ENCODE measurements around the gene HLA-DQA2.
A peak's percentile ranks its signal among the peaks of the same experiment; 100 is the strongest.

HLA-DQA2 gene

DNA sequence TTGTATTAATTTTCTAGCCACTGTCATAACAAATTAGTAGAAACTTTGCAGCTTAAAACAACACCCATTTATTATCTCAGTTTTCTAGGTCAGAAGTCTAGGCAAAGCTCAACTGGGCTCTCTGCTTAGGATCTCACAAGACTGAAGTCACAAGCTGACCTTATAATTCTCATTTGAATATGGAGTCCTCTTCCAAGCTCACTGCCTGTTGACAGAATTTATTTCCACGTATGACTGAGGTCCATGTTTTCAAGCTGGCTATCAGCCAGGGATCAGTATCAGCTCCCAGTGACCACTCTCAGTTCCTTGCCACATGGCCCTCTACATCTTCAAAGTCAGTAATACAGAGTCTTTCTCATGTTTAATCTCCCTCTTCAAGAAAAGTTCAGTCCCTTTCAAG, 33.9 kb downstream of the HLA-DQA2 start:
- CTCF ChIA-PET, result no interaction called here
- Histone ChIP-seq H3K4me1 (ENCODE audit: control insufficient read depth, insufficient read depth, low read length) (no peaks in the 10 kb centered on the region), H3K27ac (ENCODE audit: extremely low read depth, low read depth, low read length) (no peak overlapping the region)

DNA sequence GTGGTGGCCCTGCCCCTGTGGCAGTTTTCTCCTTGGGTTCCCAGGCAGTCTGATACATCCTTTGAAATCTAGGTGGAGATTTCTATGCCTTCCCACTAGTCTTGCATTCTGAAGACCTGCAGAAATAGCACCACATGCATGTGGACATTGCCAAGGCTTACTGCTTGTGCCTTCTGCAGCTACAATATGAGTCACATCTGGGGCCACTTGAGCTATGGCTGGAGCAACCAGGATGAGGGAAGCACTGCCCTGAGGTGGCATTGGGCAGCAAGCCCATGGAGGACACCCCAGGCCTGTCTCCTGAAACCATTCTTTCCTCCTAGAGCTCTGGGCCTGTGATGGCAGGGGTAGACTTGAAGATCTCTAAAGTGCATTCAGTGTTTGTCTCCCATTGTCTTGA, 37.8 kb downstream of the HLA-DQA2 start:
- TF ChIP-seq GFI1B (tag by site-specific recombination; IDR thresholded peaks at IDR 0.05) (no peak), ZNF585B (tag by site-specific recombination; IDR thresholded peaks at IDR 0.05) (peak; percentile 81), OVOL3 (tag by site-specific recombination; IDR thresholded peaks at IDR 0.05) (no peak), ZNF501 (tag by site-specific recombination; IDR thresholded peaks at IDR 0.05) (no peak)
- POLR2A ChIA-PET, result no interaction called here
- Histone ChIP-seq H3K4me1 (ENCODE audit: control insufficient read depth, insufficient read depth, low read length) (no peaks in the 10 kb centered on the region), H3K9me3 (ENCODE audit: control insufficient read depth, insufficient read depth, low read depth, low read length) (no peaks in the 10 kb centered on the region), H3K27ac (ENCODE audit: extremely low read depth, low read depth, low read length) (no peak overlapping the region), H3K36me3 (ENCODE audit: control insufficient read depth in 2 of 2, insufficient read depth in 1 of 2, low read length in 2 of 2) (no peaks in the 10 kb centered on the region), H3K4me3 (ENCODE audit: low read depth, low read length) (no peak overlapping the region)
- CTCF ChIA-PET, result interaction anchor here (1.2 kb wide), 1 partner anchor 156 kb away, joined by 3 read pairs; no protein-coding TSS in a partner anchor

More for the DNA sequence above, 33.9 kb downstream of the HLA-DQA2 start:
- Histone ChIP-seq H3K36me3 (ENCODE audit: control insufficient read depth in 2 of 2, insufficient read depth in 1 of 2, low read length in 2 of 2) (no peaks in the 10 kb centered on the region), H3K4me3 (ENCODE audit: low read depth, low read length) (no peak overlapping the region), H3K9me3 (ENCODE audit: control insufficient read depth, insufficient read depth, low read depth, low read length) (no peaks in the 10 kb centered on the region)
- TF ChIP-seq, protein P1, sequence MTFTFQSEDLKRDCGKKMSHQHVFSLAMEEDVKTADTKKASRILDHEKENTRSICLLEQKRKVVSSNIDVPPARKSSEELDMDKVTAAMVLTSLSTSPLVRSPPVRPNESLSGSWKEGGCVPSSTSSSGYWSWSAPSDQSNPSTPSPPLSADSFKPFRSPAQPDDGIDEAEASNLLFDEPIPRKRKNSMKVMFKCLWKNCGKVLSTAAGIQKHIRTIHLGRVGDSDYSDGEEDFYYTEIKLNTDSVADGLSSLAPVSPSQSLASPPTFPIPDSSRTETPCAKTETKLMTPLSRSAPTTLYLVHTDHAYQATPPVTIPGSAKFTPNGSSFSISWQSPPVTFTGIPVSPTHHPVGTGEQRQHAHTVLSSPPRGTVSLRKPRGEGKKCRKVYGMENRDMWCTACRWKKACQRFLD (tag by site-specific recombination; IDR thresholded peaks at IDR 0.05), result no peak
- no peak for TF ChIP-seq ZNF837 (tag by site-specific recombination; IDR thresholded peaks at IDR 0.05)
- TF ChIP-seq TRIM28 (IDR thresholded peaks at IDR 0.05; ENCODE audit: borderline replicate concordance, low read length), result no peak
- TF ChIP-seq SCRT1 (tag by site-specific recombination; IDR thresholded peaks at IDR 0.05; ENCODE audit: borderline replicate concordance), result no peak
- TF ChIP-seq ZNF600 (tag by site-specific recombination; IDR thresholded peaks at IDR 0.05), result no peak
- no peak for TF ChIP-seq GLIS2 (tag by site-specific recombination; IDR thresholded peaks at IDR 0.05)
- no peak for TF ChIP-seq ZNF394 (tag by site-specific recombination; IDR thresholded peaks at IDR 0.05; ENCODE audit: borderline replicate concordance)
- TF ChIP-seq ZNF335 (tag by site-specific recombination; conservative IDR thresholded peaks at IDR 0.05), result no peak
- TF ChIP-seq ZFP41 (tag by site-specific recombination; IDR thresholded peaks at IDR 0.05; ENCODE audit: borderline replicate concordance), result no peak
- TF ChIP-seq, protein P2, sequence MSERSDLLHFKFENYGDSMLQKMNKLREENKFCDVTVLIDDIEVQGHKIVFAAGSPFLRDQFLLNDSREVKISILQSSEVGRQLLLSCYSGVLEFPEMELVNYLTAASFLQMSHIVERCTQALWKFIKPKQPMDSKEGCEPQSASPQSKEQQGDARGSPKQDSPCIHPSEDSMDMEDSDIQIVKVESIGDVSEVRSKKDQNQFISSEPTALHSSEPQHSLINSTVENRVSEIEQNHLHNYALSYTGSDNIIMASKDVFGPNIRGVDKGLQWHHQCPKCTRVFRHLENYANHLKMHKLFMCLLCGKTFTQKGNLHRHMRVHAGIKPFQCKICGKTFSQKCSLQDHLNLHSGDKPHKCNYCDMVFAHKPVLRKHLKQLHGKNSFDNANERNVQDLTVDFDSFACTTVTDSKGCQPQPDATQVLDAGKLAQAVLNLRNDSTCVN (tag by site-specific recombination; optimal IDR thresholded peaks at IDR 0.05), result no peak
- TF ChIP-seq ZNF16 (tag by site-specific recombination; IDR thresholded peaks at IDR 0.05; ENCODE audit: low read depth), result no peak
- no peak for TF ChIP-seq ZEB2 (tag by site-specific recombination; IDR thresholded peaks at IDR 0.05)
- no peak for TF ChIP-seq TCF7L2 (IDR thresholded peaks at IDR 0.05; ENCODE audit: borderline replicate concordance, low read depth, low read length)
- no peak for TF ChIP-seq ZNF677 (tag by site-specific recombination; IDR thresholded peaks at IDR 0.05)
- TF ChIP-seq ZNF530 (tag by site-specific recombination; IDR thresholded peaks at IDR 0.05; ENCODE audit: low read depth), result no peak
- TF ChIP-seq, protein P3, sequence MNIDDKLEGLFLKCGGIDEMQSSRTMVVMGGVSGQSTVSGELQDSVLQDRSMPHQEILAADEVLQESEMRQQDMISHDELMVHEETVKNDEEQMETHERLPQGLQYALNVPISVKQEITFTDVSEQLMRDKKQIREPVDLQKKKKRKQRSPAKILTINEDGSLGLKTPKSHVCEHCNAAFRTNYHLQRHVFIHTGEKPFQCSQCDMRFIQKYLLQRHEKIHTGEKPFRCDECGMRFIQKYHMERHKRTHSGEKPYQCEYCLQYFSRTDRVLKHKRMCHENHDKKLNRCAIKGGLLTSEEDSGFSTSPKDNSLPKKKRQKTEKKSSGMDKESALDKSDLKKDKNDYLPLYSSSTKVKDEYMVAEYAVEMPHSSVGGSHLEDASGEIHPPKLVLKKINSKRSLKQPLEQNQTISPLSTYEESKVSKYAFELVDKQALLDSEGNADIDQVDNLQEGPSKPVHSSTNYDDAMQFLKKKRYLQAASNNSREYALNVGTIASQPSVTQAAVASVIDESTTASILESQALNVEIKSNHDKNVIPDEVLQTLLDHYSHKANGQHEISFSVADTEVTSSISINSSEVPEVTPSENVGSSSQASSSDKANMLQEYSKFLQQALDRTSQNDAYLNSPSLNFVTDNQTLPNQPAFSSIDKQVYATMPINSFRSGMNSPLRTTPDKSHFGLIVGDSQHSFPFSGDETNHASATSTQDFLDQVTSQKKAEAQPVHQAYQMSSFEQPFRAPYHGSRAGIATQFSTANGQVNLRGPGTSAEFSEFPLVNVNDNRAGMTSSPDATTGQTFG (tag by site-specific recombination; IDR thresholded peaks at IDR 0.05; ENCODE audit: borderline replicate concordance), result no peak
- TF ChIP-seq, protein P4, sequence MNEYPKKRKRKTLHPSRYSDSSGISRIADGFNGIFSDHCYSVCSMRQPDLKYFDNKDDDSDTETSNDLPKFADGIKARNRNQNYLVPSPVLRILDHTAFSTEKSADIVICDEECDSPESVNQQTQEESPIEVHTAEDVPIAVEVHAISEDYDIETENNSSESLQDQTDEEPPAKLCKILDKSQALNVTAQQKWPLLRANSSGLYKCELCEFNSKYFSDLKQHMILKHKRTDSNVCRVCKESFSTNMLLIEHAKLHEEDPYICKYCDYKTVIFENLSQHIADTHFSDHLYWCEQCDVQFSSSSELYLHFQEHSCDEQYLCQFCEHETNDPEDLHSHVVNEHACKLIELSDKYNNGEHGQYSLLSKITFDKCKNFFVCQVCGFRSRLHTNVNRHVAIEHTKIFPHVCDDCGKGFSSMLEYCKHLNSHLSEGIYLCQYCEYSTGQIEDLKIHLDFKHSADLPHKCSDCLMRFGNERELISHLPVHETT (tag by site-specific recombination; IDR thresholded peaks at IDR 0.05), result no peak
- no peak for TF ChIP-seq ZNF830 (tag by site-specific recombination; IDR thresholded peaks at IDR 0.05; ENCODE audit: low read depth)
- TF ChIP-seq MZF1 (tag by site-specific recombination; IDR thresholded peaks at IDR 0.05; ENCODE audit: borderline replicate concordance), result no peak
- TF ChIP-seq ZNF585B (tag by site-specific recombination; IDR thresholded peaks at IDR 0.05), result no peak
- POLR2A ChIA-PET, result no interaction called here

Data from HEK293 (cell line).